ENCODE results near the gene HMGCL.
A peak's percentile ranks its signal among the peaks of the same experiment; 100 is the strongest.

The HMGCL gene

DNA sequence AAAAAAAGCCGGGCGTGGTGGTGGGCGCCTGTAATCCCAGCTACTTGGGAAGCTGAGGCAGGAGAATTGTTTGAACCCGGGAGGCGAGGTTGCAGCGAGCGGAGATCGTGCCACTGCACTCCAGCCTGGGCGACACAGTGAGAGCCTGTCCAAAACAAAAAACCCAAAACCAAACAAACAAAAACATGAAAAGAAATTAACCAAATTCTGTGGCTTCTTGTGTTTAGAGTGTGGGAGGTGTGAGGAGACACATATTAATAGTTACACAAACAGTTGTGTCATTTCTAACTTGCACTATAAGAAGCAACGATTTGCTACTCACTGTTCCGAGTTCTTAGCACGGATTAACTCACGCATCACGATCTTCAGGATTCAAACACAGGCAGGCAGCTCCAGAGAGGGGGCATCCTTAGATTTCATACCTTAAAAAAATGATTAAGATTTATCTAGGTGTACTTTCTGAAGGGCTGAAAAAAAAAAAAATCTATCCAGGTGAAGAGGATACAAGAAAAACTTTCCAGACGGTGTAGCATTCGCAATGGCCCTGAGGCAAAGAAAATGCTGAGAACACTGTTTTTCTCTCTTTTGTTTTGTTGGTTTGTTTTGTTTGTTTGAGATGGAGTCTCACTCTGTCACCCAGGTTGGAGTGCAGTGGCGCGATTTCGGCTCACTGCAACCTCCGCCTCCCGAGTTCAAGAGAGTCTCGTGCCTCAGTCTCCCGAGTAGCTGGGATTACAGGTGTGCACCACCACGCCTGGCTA, 713 bp upstream of the HMGCL start:
- peak overlapping the region; percentile 85 for H3K4me3 ChIP-seq (replicated peaks; ENCODE audit: low read depth, low read length)
- no peak for DNase-seq (ENCODE audit: low read depth)
- TF ChIP-seq, protein P1, sequence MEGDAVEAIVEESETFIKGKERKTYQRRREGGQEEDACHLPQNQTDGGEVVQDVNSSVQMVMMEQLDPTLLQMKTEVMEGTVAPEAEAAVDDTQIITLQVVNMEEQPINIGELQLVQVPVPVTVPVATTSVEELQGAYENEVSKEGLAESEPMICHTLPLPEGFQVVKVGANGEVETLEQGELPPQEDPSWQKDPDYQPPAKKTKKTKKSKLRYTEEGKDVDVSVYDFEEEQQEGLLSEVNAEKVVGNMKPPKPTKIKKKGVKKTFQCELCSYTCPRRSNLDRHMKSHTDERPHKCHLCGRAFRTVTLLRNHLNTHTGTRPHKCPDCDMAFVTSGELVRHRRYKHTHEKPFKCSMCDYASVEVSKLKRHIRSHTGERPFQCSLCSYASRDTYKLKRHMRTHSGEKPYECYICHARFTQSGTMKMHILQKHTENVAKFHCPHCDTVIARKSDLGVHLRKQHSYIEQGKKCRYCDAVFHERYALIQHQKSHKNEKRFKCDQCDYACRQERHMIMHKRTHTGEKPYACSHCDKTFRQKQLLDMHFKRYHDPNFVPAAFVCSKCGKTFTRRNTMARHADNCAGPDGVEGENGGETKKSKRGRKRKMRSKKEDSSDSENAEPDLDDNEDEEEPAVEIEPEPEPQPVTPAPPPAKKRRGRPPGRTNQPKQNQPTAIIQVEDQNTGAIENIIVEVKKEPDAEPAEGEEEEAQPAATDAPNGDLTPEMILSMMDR (IDR thresholded peaks at IDR 0.05; ENCODE audit: low read length, missing control alignments) = no peak

DNA sequence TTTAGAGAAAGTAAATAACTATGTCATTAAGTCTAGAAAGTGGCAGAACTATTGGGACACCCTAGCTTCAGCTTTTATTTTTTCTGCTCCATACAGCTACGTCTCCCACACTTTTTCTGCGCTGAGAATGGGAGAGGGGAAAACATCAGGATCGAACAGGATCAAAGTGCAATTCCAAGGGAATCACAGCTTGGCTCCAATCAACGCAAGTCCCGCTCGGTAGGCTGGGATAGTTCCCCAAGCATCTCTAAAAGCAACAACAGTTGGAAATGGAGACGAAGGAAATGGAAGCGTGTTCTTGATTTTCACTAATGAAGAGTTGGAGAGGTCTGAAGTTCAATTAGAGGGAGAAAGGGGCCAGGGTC, 536 bp downstream of the HMGCL start:
- peak overlapping the region; percentile 85 for H3K4me3 ChIP-seq (replicated peaks; ENCODE audit: low read depth, low read length)
- TF ChIP-seq, protein P1 (IDR thresholded peaks at IDR 0.05; ENCODE audit: low read length, missing control alignments) = no peak

GRCh38 chr1:23823767-23824166, 1.5 kb downstream of the HMGCL start:
- TF ChIP-seq, protein P1 (IDR thresholded peaks at IDR 0.05; ENCODE audit: low read length, missing control alignments) = no peak
- peak overlapping the region; percentile 85 for H3K4me3 ChIP-seq (replicated peaks; ENCODE audit: low read depth, low read length)
- no peak for DNase-seq (ENCODE audit: low read depth)

More for the DNA sequence above, 536 bp downstream of the HMGCL start:
- no peak for DNase-seq (ENCODE audit: low read depth)

- H3K4me3 ChIP-seq (replicated peaks; ENCODE audit: low read depth, low read length) = no peak overlapping the region
- DNase-seq (ENCODE audit: low read depth) = no peak
- TF ChIP-seq, protein P1 (IDR thresholded peaks at IDR 0.05; ENCODE audit: low read length, missing control alignments) = no peak
Observed at GRCh38 chr1:23817633-23818032, 7.6 kb downstream of the HMGCL start.

DNA sequence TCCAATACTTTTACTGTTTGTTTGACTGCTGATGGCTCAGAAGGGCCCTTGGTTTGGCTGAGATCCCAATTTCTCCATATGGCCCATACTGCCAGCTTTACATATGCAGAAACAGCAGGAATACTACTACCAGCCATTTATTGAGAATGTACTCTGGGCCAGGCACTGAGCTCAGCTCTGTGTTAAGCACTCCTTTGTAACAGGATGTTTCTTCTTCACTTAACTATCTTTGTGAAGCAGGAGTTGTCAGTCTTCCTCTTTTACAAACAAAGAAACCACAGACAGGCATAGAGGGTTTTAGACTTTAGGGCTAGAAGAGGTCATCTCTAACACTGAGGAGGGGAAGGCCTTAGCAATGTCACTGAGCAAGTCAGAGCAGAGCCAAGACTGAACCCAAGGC, 8.3 kb downstream of the HMGCL start:
- TF ChIP-seq, protein P1 (IDR thresholded peaks at IDR 0.05; ENCODE audit: low read length, missing control alignments) = no peak
- H3K4me3 ChIP-seq (replicated peaks; ENCODE audit: low read depth, low read length) = no peak overlapping the region
- DNase-seq (ENCODE audit: low read depth) = no peak

DNA sequence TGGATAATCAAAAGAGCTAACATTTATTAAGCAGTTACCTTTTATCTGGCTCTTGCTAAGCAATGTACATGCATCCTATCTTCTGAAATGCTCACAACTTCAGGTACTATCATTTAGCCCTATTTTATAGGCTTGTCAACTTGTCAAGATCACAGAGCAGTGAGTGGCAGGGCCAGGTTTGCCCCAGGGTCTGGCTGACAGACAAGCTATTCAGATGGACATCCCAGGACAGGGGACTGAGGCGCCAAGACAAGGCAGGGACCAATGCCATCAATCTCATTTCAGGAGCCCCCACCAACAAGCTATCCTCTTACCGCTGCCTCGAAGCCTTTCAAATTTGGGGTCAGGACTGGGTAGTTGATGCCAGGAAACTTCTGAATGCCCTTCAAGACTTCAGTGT, 8.9 kb downstream of the HMGCL start:
- no peak overlapping the region for H3K4me3 ChIP-seq (replicated peaks; ENCODE audit: low read depth, low read length)
- no peak for DNase-seq (ENCODE audit: low read depth)
- TF ChIP-seq, protein P1 (IDR thresholded peaks at IDR 0.05; ENCODE audit: low read length, missing control alignments) = no peak

GRCh38 chr1:23814016-23814415, 11.2 kb downstream of the HMGCL start:
- TF ChIP-seq, protein P1 (IDR thresholded peaks at IDR 0.05; ENCODE audit: low read length, missing control alignments) = no peak
- no peak for DNase-seq (ENCODE audit: low read depth)
- H3K4me3 ChIP-seq (replicated peaks; ENCODE audit: low read depth, low read length) = no peak overlapping the region
